Keratinocyte (primary cell): Measurements from ENCODE around the gene P3H2. TPM values are rescaled to one million over a fixed set of nuclear protein-coding genes. Genes with fewer than 3 reads are reported as not detected.

Source experiments
- DNase-seq: peaks from one replicate; pipeline ENCODE4 v3.0.0-alpha.2; 2011; ENCODE audit warnings: low read depth, missing footprints, low spot score
- FAIRE-seq: peaks from 2 replicates; lab custom pipeline; 2011; peaks lifted over from hg19 to GRCh38; lab: Jason Lieb, UNC
- H2AFZ ChIP-seq: 2 replicates; pipeline ENCODE4 v1.6.0; 2012; ENCODE audit warnings: low read length, control low read depth, inconsistent platforms; ENCODE audit not compliant: control insufficient read depth
- H3K27ac ChIP-seq: 2 replicates; pipeline ENCODE4 v1.5.1; 2011; ENCODE audit warnings: low read length; ENCODE audit not compliant: control insufficient read depth, insufficient read depth
- H3K27me3 ChIP-seq: 3 replicates; pipeline ENCODE4 v1.6.0; 2011; ENCODE audit warnings: low read length; ENCODE audit not compliant: control insufficient read depth, insufficient read depth; ENCODE audit errors: extremely low read depth
- H3K36me3 ChIP-seq, 2 experiments: 2 replicates in 1 of 2; 3 replicates in 1 of 2; pipeline ENCODE4 v1.5.1; 2011; ENCODE audit warnings: low read length in 2 of 2, mild to moderate bottlenecking in 1 of 2; ENCODE audit not compliant: control insufficient read depth in 2 of 2, insufficient read depth in 2 of 2; ENCODE audit errors: extremely low read depth in 1 of 2
- H3K4me1 ChIP-seq: 3 replicates; pipeline ENCODE4 v1.5.1; 2011; ENCODE audit warnings: low read length; ENCODE audit not compliant: control insufficient read depth, insufficient read depth; ENCODE audit errors: extremely low read depth
- H3K4me2 ChIP-seq: 3 replicates; pipeline ENCODE4 v1.6.0; 2011; ENCODE audit warnings: low read depth, low read length; ENCODE audit not compliant: control insufficient read depth, insufficient read depth; ENCODE audit errors: extremely low read depth
- H3K4me3 ChIP-seq, 3 experiments: fragments of 200-600 bp in 1 of 3; sonication (generic) in 1 of 3; 2 replicates in 2 of 3; 3 replicates in 1 of 3; pipeline ENCODE4 v1.5.1; 2011 to 2016; ENCODE audit warnings: low read length in 3 of 3, mild to moderate bottlenecking in 3 of 3, control low read depth in 2 of 3, inconsistent platforms in 1 of 3, low read depth in 1 of 3, mixed read lengths in 1 of 3, mixed run types in 1 of 3, moderate library complexity in 1 of 3; ENCODE audit not compliant: control insufficient read depth in 2 of 3, insufficient read depth in 2 of 3; ENCODE audit errors: extremely low read depth in 1 of 3
- H3K79me2 ChIP-seq: 2 replicates; pipeline ENCODE4 v1.6.0; 2012; ENCODE audit warnings: low read length; ENCODE audit not compliant: control insufficient read depth, insufficient read depth
- H3K9ac ChIP-seq: 3 replicates; pipeline ENCODE4 v1.6.0; 2011; ENCODE audit warnings: low read length; ENCODE audit not compliant: control insufficient read depth, insufficient read depth; ENCODE audit errors: extremely low read depth
- H3K9me1 ChIP-seq: 3 replicates; pipeline ENCODE4 v1.6.0; 2011; ENCODE audit warnings: low read length; ENCODE audit not compliant: control insufficient read depth, insufficient read depth; ENCODE audit errors: extremely low read depth
- H3K9me3 ChIP-seq: 2 replicates; pipeline ENCODE4 v1.5.1; 2012; ENCODE audit warnings: low read depth, low read length; ENCODE audit not compliant: control insufficient read depth
- H4K20me1 ChIP-seq: 3 replicates; pipeline ENCODE4 v1.6.0; 2011; ENCODE audit warnings: low read length; ENCODE audit not compliant: control insufficient read depth, insufficient read depth; ENCODE audit errors: extremely low read depth
- EZH2 ChIP-seq: IDR thresholded peaks from one replicate; pipeline ENCODE4 v1.6.1; 2012; ENCODE audit warnings: inconsistent platforms, mild to moderate bottlenecking, low read length, moderate library complexity
- dilution Hi-C: fragments of 300-500 bp; cut with MboI; formaldehyde crosslinking; loops from one replicate; pipeline ENCODE4 v1.7.0; 2020; ENCODE audit warnings: low sequenced_read_pairs; ENCODE audit not compliant: extremely low pct_ligation_motif_present
- polyA plus RNA-seq, 5 experiments: library from polyadenylated mRNA; depleted of rRNA in 3 of 5; stranded (reverse) in 3 of 5; stranded (forward) in 1 of 5; unstranded in 1 of 5; fragments of >200 nt; gene quantifications; 1 replicate in 1 of 5; 2 replicates in 3 of 5; 3 replicates in 1 of 5; pipeline versions ENCODE4 v1.2.1 to v1.2.3, GENCODE V29; 2011 to 2012; ENCODE audit warnings: missing spikeins in 2 of 5, low read depth in 1 of 5, low replicate concordance in 1 of 5
- TF ChIP-seq, protein P1 (sequence below), 3 experiments: IDR thresholded peaks in 1 of 3; conservative IDR thresholded peaks in 1 of 3; optimal IDR thresholded peaks in 1 of 3; 2 replicates in 2 of 3; 3 replicates in 1 of 3; pipeline versions ENCODE3 to v1.5.1; 2011; ENCODE audit warnings: low read length in 3 of 3, mild to moderate bottlenecking in 3 of 3, moderate library complexity in 2 of 3, control low read depth in 1 of 3, inconsistent platforms in 1 of 3; ENCODE audit not compliant: insufficient read depth in 2 of 3; ENCODE audit errors: extremely low read depth in 1 of 3

P3H2 gene
- polyA plus RNA-seq, 1 donor (not counting 4 experiments of a cell fraction or from before 2014, with no cell fraction given) = 115 TPM

DNA sequence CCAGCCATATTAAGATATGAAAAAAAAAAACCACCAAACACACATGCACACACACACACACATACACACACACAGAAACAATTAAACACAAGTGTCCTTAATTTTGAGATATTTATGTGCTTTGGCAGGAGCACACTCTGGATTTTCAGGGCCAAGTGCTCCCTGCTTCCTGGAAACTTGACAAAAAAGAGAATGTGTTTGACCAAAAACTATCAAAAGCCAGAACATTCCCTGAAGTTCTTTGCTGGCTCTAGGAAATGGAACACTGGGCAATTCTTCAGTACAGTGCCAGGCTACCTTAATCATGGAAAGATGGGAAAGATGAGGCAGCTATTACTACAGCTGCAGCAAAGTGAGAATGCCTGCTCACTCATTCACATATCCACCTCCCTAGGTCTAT lies 44.6 kb downstream of the P3H2 start:
- Histone ChIP-seq H3K27ac (peak overlapping the region; percentile 63), H3K4me2 (peak overlapping the region; percentile 69), H3K4me3 (peak overlapping the region in 1 of 3 experiments; percentile 19), H3K9me1 (no peaks in the 10 kb centered on the region), H3K9ac (peak overlapping the region; percentile 17), H3K36me3 (peaks cover 0 to 4% of the 10 kb centered on the region in 2 experiments), H3K4me1 (peaks cover 24% of the 10 kb centered on the region), H3K79me2 (peaks cover 55% of the 10 kb centered on the region), H3K9me3 (no peaks in the 10 kb centered on the region), H2AFZ (no peak overlapping the region), H3K27me3 (no peaks in the 10 kb centered on the region), H4K20me1 (no peaks in the 10 kb centered on the region)
- no peak for DNase-seq
- dilution Hi-C loops = no loop called here
- TF ChIP-seq EZH2 = no peak
- TF ChIP-seq, protein P1, sequence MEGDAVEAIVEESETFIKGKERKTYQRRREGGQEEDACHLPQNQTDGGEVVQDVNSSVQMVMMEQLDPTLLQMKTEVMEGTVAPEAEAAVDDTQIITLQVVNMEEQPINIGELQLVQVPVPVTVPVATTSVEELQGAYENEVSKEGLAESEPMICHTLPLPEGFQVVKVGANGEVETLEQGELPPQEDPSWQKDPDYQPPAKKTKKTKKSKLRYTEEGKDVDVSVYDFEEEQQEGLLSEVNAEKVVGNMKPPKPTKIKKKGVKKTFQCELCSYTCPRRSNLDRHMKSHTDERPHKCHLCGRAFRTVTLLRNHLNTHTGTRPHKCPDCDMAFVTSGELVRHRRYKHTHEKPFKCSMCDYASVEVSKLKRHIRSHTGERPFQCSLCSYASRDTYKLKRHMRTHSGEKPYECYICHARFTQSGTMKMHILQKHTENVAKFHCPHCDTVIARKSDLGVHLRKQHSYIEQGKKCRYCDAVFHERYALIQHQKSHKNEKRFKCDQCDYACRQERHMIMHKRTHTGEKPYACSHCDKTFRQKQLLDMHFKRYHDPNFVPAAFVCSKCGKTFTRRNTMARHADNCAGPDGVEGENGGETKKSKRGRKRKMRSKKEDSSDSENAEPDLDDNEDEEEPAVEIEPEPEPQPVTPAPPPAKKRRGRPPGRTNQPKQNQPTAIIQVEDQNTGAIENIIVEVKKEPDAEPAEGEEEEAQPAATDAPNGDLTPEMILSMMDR (optimal IDR thresholded peaks at IDR 0.05 in 1 of 3, IDR thresholded peaks at IDR 0.05 in 1 of 3, conservative IDR thresholded peaks at IDR 0.05 in 1 of 3; ENCODE audit: extremely low read depth in 1 of 3, insufficient read depth in 2 of 3, low read length in 3 of 3) = no peak
- FAIRE-seq = no peak

DNA sequence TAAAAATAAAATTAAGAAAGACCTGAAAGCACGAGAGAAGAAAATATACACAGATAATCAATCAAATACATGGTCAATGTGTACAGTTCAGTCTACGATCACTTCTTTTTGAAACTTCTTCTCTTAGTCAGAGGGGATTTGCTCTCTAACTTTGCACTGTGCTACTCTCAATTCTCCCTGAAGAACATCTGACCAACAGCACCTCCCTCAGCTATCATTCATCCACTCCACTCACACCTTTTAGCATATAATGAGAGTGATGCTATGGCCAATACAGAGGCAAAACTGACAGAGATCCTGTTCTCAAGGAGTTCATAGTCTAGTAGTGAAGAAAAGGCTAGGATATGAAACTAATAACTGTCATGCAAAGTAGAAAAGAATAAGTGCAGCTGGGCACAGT lies 45.9 kb downstream of the P3H2 start:
- TF ChIP-seq EZH2 = no peak
- TF ChIP-seq, protein P1 (optimal IDR thresholded peaks at IDR 0.05 in 1 of 3, IDR thresholded peaks at IDR 0.05 in 1 of 3, conservative IDR thresholded peaks at IDR 0.05 in 1 of 3; ENCODE audit: extremely low read depth in 1 of 3, insufficient read depth in 2 of 3, low read length in 3 of 3) = no peak
- dilution Hi-C loops = no loop called here
- H3K27ac ChIP-seq = no peak overlapping the region
- no peak overlapping the region for H2AFZ ChIP-seq
- no peak for FAIRE-seq
- H3K79me2 ChIP-seq = peaks cover 56% of the 10 kb centered on the region
- H3K27me3 ChIP-seq = no peaks in the 10 kb centered on the region
- no peak overlapping the region for H3K4me3 ChIP-seq
- no peaks in the 10 kb centered on the region for H3K9me1 ChIP-seq
- H3K9ac ChIP-seq = no peak overlapping the region
- H3K4me2 ChIP-seq = no peak overlapping the region
- DNase-seq = no peak
- H3K36me3 ChIP-seq = peaks cover 0 to 2% of the 10 kb centered on the region in 2 experiments
- no peaks in the 10 kb centered on the region for H4K20me1 ChIP-seq
- peaks cover 24% of the 10 kb centered on the region for H3K4me1 ChIP-seq
- no peaks in the 10 kb centered on the region for H3K9me3 ChIP-seq
